Mammary epithelial cell (primary cell): ENCODE results near the gene AUTS2.

Experiments
- CTCF ChIP-seq, 2 donors: IDR thresholded peaks in 1 of 2; conservative IDR thresholded peaks in 1 of 2; 2 replicates each; pipeline ENCODE4 v1.5.1; 2011 to 2012; ENCODE audit warnings: inconsistent platforms in 2 of 2, low read length in 2 of 2, mild to moderate bottlenecking in 2 of 2, control low read depth in 1 of 2, low read depth in 1 of 2; ENCODE audit not compliant: insufficient read depth in 1 of 2; ENCODE audit errors: extremely low read depth in 1 of 2
- EZH2 ChIP-seq: IDR thresholded peaks from 2 replicates; pipeline ENCODE4 v1.6.1; 2012; ENCODE audit warnings: low read length, inconsistent platforms, borderline replicate concordance

DNA sequence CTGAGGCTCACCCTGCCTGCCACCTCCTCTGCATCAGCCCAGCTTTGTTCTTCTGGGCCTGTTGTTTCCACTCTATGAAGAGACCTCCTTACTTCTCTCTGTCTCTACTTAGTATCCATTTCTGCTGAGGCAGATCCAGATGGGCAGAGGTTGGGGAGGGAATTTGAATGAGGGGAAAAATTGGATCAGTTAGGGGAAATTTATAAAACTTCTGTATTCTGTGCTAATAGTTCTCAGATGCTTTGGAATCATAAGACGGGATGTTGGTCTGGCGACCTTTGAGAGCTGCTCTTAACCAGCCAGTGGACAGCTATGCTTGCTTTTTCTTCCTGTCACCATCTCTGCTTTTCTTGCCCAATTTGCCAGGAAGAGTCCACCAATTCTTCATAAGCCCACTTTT is 55.5 kb downstream of the AUTS2 start:
- no peak for TF ChIP-seq EZH2
- TF ChIP-seq CTCF (conservative IDR thresholded peaks at IDR 0.05 in 1 of 2, IDR thresholded peaks at IDR 0.05 in 1 of 2; ENCODE audit: extremely low read depth in 1 of 2, insufficient read depth in 1 of 2, low read depth in 1 of 2, low read length in 2 of 2), result no peak
